ENCODE data around the gene TNFRSF6B. TPM values are rescaled to one million over a fixed set of nuclear protein-coding genes. Genes with fewer than 3 reads are reported as not detected.

The TNFRSF6B gene
- total RNA-seq, 1 donor from 2014 or later, result not detected

- Mint-ChIP-seq H3K36me3 (ENCODE audit: low read depth) (peaks cover 8% of the 10 kb centered on the region), H3K4me3 (peak overlapping the region; percentile 27), H3K4me1 (no peaks in the 10 kb centered on the region), H3K9me3 (no peaks in the 10 kb centered on the region), H3K27ac (ENCODE audit: unreplicated experiment) (peak overlapping the region; percentile 6), H3K27me3 (ENCODE audit: low read depth) (peaks cover 9% of the 10 kb centered on the region)
- TF ChIP-seq CTCF (conservative IDR thresholded peaks at IDR 0.05), result no peak
- no peak for DNase-seq (ENCODE audit: low read depth, low spot score)
Observed at GRCh38 chr20:63733579-63734081, 37.2 kb downstream of the TNFRSF6B start.

- no peak for DNase-seq (ENCODE audit: low read depth, low spot score)
- no peak for TF ChIP-seq CTCF (conservative IDR thresholded peaks at IDR 0.05)
- Mint-ChIP-seq H3K36me3 (ENCODE audit: low read depth) (peaks cover 8% of the 10 kb centered on the region), H3K27ac (ENCODE audit: unreplicated experiment) (peak overlapping the region; percentile 6), H3K27me3 (ENCODE audit: low read depth) (peaks cover 9% of the 10 kb centered on the region), H3K4me1 (no peaks in the 10 kb centered on the region), H3K4me3 (peak overlapping the region; percentile 27), H3K9me3 (no peaks in the 10 kb centered on the region)
Observed at GRCh38 chr20:63734111-63734945, 37.9 kb downstream of the TNFRSF6B start.

- DNase-seq (ENCODE audit: low read depth, low spot score), result no peak
- Mint-ChIP-seq H3K27ac (ENCODE audit: unreplicated experiment) (no peak overlapping the region), H3K4me1 (no peaks in the 10 kb centered on the region), H3K27me3 (ENCODE audit: low read depth) (peaks cover 9% of the 10 kb centered on the region), H3K4me3 (peak overlapping the region; percentile 69), H3K9me3 (no peaks in the 10 kb centered on the region), H3K36me3 (ENCODE audit: low read depth) (peaks cover 8% of the 10 kb centered on the region)
- no peak for TF ChIP-seq CTCF (conservative IDR thresholded peaks at IDR 0.05)
Observed at GRCh38 chr20:63734946-63735858, 38.8 kb downstream of the TNFRSF6B start.

GRCh38 chr20:63735859-63736718 lies 39.6 kb downstream of the TNFRSF6B start, which contains the start of gene LIME1:
LIME1 (plus strand) TSS chr20:63736664; CDS start chr20:63737550, 886 bp downstream.
- Mint-ChIP-seq H3K4me1 (no peaks in the 10 kb centered on the region), H3K27me3 (ENCODE audit: low read depth) (peaks cover 9% of the 10 kb centered on the region), H3K9me3 (no peaks in the 10 kb centered on the region), H3K4me3 (peak within 1 kb of the TSS; percentile 69), H3K36me3 (ENCODE audit: low read depth) (peaks cover 8% of the 10 kb centered on the region), H3K27ac (ENCODE audit: unreplicated experiment) (no peak within 1 kb of the TSS)
- no peak for TF ChIP-seq CTCF (conservative IDR thresholded peaks at IDR 0.05)
- DNase-seq (ENCODE audit: low read depth, low spot score), result no peak

All from neural crest cell (in vitro differentiated cells).